Keratinocyte (primary cell): ENCODE data around the gene CLEC16A. TPM values are rescaled to one million over a fixed set of nuclear protein-coding genes. Genes with fewer than 3 reads are reported as not detected.

Source experiments
- DNase-seq: peaks from one replicate; pipeline ENCODE4 v3.0.0-alpha.2; 2011; ENCODE audit warnings: low read depth, missing footprints, low spot score
- FAIRE-seq: peaks from 2 replicates; lab custom pipeline; 2011; peaks lifted over from hg19 to GRCh38; lab: Jason Lieb, UNC
- H2AFZ ChIP-seq: 2 replicates; pipeline ENCODE4 v1.6.0; 2012; ENCODE audit warnings: low read length, control low read depth, inconsistent platforms; ENCODE audit not compliant: control insufficient read depth
- H3K27ac ChIP-seq: 2 replicates; pipeline ENCODE4 v1.5.1; 2011; ENCODE audit warnings: low read length; ENCODE audit not compliant: control insufficient read depth, insufficient read depth
- H3K27me3 ChIP-seq: 3 replicates; pipeline ENCODE4 v1.6.0; 2011; ENCODE audit warnings: low read length; ENCODE audit not compliant: control insufficient read depth, insufficient read depth; ENCODE audit errors: extremely low read depth
- H3K36me3 ChIP-seq, 2 experiments: 2 replicates in 1 of 2; 3 replicates in 1 of 2; pipeline ENCODE4 v1.5.1; 2011; ENCODE audit warnings: low read length in 2 of 2, mild to moderate bottlenecking in 1 of 2; ENCODE audit not compliant: control insufficient read depth in 2 of 2, insufficient read depth in 2 of 2; ENCODE audit errors: extremely low read depth in 1 of 2
- H3K4me1 ChIP-seq: 3 replicates; pipeline ENCODE4 v1.5.1; 2011; ENCODE audit warnings: low read length; ENCODE audit not compliant: control insufficient read depth, insufficient read depth; ENCODE audit errors: extremely low read depth
- H3K4me2 ChIP-seq: 3 replicates; pipeline ENCODE4 v1.6.0; 2011; ENCODE audit warnings: low read depth, low read length; ENCODE audit not compliant: control insufficient read depth, insufficient read depth; ENCODE audit errors: extremely low read depth
- H3K4me3 ChIP-seq, 3 experiments: fragments of 200-600 bp in 1 of 3; sonication (generic) in 1 of 3; 2 replicates in 2 of 3; 3 replicates in 1 of 3; pipeline ENCODE4 v1.5.1; 2011 to 2016; ENCODE audit warnings: low read length in 3 of 3, mild to moderate bottlenecking in 3 of 3, control low read depth in 2 of 3, inconsistent platforms in 1 of 3, low read depth in 1 of 3, mixed read lengths in 1 of 3, mixed run types in 1 of 3, moderate library complexity in 1 of 3; ENCODE audit not compliant: control insufficient read depth in 2 of 3, insufficient read depth in 2 of 3; ENCODE audit errors: extremely low read depth in 1 of 3
- H3K79me2 ChIP-seq: 2 replicates; pipeline ENCODE4 v1.6.0; 2012; ENCODE audit warnings: low read length; ENCODE audit not compliant: control insufficient read depth, insufficient read depth
- H3K9ac ChIP-seq: 3 replicates; pipeline ENCODE4 v1.6.0; 2011; ENCODE audit warnings: low read length; ENCODE audit not compliant: control insufficient read depth, insufficient read depth; ENCODE audit errors: extremely low read depth
- H3K9me1 ChIP-seq: 3 replicates; pipeline ENCODE4 v1.6.0; 2011; ENCODE audit warnings: low read length; ENCODE audit not compliant: control insufficient read depth, insufficient read depth; ENCODE audit errors: extremely low read depth
- H3K9me3 ChIP-seq: 2 replicates; pipeline ENCODE4 v1.5.1; 2012; ENCODE audit warnings: low read depth, low read length; ENCODE audit not compliant: control insufficient read depth
- H4K20me1 ChIP-seq: 3 replicates; pipeline ENCODE4 v1.6.0; 2011; ENCODE audit warnings: low read length; ENCODE audit not compliant: control insufficient read depth, insufficient read depth; ENCODE audit errors: extremely low read depth
- EZH2 ChIP-seq: IDR thresholded peaks from one replicate; pipeline ENCODE4 v1.6.1; 2012; ENCODE audit warnings: inconsistent platforms, mild to moderate bottlenecking, low read length, moderate library complexity
- dilution Hi-C: fragments of 300-500 bp; cut with MboI; formaldehyde crosslinking; loops from one replicate; pipeline ENCODE4 v1.7.0; 2020; ENCODE audit warnings: low sequenced_read_pairs; ENCODE audit not compliant: extremely low pct_ligation_motif_present
- polyA plus RNA-seq, 5 experiments: library from polyadenylated mRNA; depleted of rRNA in 3 of 5; stranded (reverse) in 3 of 5; stranded (forward) in 1 of 5; unstranded in 1 of 5; fragments of >200 nt; gene quantifications; 1 replicate in 1 of 5; 2 replicates in 3 of 5; 3 replicates in 1 of 5; pipeline versions ENCODE4 v1.2.1 to v1.2.3, GENCODE V29; 2011 to 2012; ENCODE audit warnings: missing spikeins in 2 of 5, low read depth in 1 of 5, low replicate concordance in 1 of 5
- TF ChIP-seq, protein P1 (sequence below), 3 experiments: IDR thresholded peaks in 1 of 3; conservative IDR thresholded peaks in 1 of 3; optimal IDR thresholded peaks in 1 of 3; 2 replicates in 2 of 3; 3 replicates in 1 of 3; pipeline versions ENCODE3 to v1.5.1; 2011; ENCODE audit warnings: low read length in 3 of 3, mild to moderate bottlenecking in 3 of 3, moderate library complexity in 2 of 3, control low read depth in 1 of 3, inconsistent platforms in 1 of 3; ENCODE audit not compliant: insufficient read depth in 2 of 3; ENCODE audit errors: extremely low read depth in 1 of 3

Gene CLEC16A
- polyA plus RNA-seq, 1 donor (not counting 4 experiments of a cell fraction or from before 2014, with no cell fraction given) = 9.5 TPM

DNA sequence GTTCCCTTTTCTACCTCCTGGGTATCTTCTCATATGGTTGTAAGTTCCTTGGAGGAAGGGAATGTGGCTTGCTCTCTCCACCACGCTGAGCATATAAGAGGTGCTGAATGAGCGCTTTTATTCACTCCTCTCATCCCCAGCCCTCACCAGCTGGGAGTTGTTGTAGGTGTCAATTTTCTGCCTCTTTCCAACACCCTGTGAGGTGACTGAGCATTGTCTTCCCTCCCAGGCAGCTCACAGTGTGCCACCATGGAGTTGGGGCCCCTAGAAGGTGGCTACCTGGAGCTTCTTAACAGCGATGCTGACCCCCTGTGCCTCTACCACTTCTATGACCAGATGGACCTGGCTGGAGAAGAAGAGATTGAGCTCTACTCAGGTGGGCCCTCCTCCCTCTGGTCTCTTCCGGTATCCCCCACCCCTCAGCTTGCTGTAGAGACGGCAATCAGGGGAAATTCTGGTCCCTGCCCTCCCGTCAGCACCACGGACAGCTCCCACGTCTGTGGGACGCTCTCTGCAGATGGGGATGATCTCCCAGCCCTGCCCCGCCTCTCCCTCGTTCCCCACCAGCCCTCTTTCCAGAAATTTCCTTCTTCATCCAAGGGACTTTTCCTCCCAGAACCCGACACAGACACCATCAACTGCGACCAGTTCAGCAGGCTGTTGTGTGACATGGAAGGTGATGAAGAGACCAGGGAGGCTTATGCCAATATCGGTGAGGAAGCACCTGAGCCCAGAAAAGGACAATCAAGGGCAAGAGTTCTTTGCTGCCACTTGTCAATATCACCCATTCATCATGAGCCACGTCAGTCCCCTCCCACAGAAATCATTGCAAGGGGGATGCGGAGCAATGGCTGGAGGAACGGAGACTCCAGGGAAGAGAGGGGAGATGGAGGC is 49.1 kb upstream of the CLEC16A start:
- H4K20me1 ChIP-seq = no peaks in the 10 kb centered on the region
- H3K9me1 ChIP-seq = no peaks in the 10 kb centered on the region
- no peak overlapping the region for H3K27ac ChIP-seq
- H2AFZ ChIP-seq = no peak overlapping the region
- H3K4me3 ChIP-seq = no peak overlapping the region
- no peaks in the 10 kb centered on the region for H3K4me1 ChIP-seq
- H3K27me3 ChIP-seq = no peaks in the 10 kb centered on the region
- H3K36me3 ChIP-seq = no peaks in the 10 kb centered on the region
- FAIRE-seq = no peak
- H3K4me2 ChIP-seq = no peak overlapping the region
- no peak overlapping the region for H3K9ac ChIP-seq
- H3K9me3 ChIP-seq = no peaks in the 10 kb centered on the region
- DNase-seq = no peak
- dilution Hi-C loops = no loop called here
- H3K79me2 ChIP-seq = no peaks in the 10 kb centered on the region
- TF ChIP-seq EZH2 = no peak
- TF ChIP-seq, protein P1, sequence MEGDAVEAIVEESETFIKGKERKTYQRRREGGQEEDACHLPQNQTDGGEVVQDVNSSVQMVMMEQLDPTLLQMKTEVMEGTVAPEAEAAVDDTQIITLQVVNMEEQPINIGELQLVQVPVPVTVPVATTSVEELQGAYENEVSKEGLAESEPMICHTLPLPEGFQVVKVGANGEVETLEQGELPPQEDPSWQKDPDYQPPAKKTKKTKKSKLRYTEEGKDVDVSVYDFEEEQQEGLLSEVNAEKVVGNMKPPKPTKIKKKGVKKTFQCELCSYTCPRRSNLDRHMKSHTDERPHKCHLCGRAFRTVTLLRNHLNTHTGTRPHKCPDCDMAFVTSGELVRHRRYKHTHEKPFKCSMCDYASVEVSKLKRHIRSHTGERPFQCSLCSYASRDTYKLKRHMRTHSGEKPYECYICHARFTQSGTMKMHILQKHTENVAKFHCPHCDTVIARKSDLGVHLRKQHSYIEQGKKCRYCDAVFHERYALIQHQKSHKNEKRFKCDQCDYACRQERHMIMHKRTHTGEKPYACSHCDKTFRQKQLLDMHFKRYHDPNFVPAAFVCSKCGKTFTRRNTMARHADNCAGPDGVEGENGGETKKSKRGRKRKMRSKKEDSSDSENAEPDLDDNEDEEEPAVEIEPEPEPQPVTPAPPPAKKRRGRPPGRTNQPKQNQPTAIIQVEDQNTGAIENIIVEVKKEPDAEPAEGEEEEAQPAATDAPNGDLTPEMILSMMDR (optimal IDR thresholded peaks at IDR 0.05 in 1 of 3, IDR thresholded peaks at IDR 0.05 in 1 of 3, conservative IDR thresholded peaks at IDR 0.05 in 1 of 3; ENCODE audit: extremely low read depth in 1 of 3, insufficient read depth in 2 of 3, low read length in 3 of 3) = no peak

DNA sequence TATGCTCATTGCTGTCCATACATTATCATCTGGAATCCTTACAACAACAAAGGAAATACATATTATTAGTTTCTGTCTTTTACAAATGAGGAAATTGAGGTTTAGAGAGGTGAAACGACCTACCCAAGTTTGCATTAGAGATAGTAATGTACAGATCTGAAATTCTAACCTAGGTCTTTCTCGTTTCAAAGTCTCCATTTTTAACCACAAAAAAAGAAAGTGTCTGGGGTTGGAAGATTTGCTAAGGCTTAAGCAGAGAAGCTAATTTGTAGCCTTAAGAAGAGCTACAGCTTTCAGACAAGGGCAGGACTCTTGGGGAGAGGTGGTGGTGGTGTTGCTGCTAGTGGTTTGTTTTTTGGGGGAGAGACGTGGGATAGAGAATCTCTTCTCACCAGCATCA is 48.2 kb upstream of the CLEC16A start:
- no peak overlapping the region for H3K4me2 ChIP-seq
- H3K36me3 ChIP-seq = no peaks in the 10 kb centered on the region
- H3K4me3 ChIP-seq = no peak overlapping the region
- FAIRE-seq (no peak), DNase-seq (no peak)
- H4K20me1 ChIP-seq = peaks cover 1% of the 10 kb centered on the region
- H3K9me3 ChIP-seq = no peaks in the 10 kb centered on the region
- no peaks in the 10 kb centered on the region for H3K4me1 ChIP-seq
- H3K79me2 ChIP-seq = no peaks in the 10 kb centered on the region
- dilution Hi-C loops = no loop called here
- H3K9ac ChIP-seq = no peak overlapping the region
- H3K27me3 ChIP-seq = no peaks in the 10 kb centered on the region
- H3K27ac ChIP-seq = no peak overlapping the region
- TF ChIP-seq, protein P1 (optimal IDR thresholded peaks at IDR 0.05 in 1 of 3, IDR thresholded peaks at IDR 0.05 in 1 of 3, conservative IDR thresholded peaks at IDR 0.05 in 1 of 3; ENCODE audit: extremely low read depth in 1 of 3, insufficient read depth in 2 of 3, low read length in 3 of 3) = no peak
- TF ChIP-seq EZH2 = no peak
- H2AFZ ChIP-seq = no peak overlapping the region
- H3K9me1 ChIP-seq = no peaks in the 10 kb centered on the region
